H1 (cell line): ENCODE data around the gene ZNF575.

Source experiments
- ASH2L ChIP-seq: fragments of 200-600, 300-600 bp; sonication (generic); IDR thresholded peaks from one replicate; pipeline ENCODE4 v1.7.1; 2017; ENCODE audit warnings: low read length
- EZH2 ChIP-seq: fragments of 200-600 bp; sonication (generic); IDR thresholded peaks from 2 replicates; pipeline ENCODE4 v1.7.1; 2012; ENCODE audit warnings: low read depth, mild to moderate bottlenecking, moderate library complexity, low read length, inconsistent platforms; ENCODE audit not compliant: severe bottlenecking
- GABPA ChIP-seq: IDR thresholded peaks from 2 replicates; pipeline ENCODE4 v1.6.1; 2011; ENCODE audit warnings: mild to moderate bottlenecking, low read length, moderate library complexity, borderline replicate concordance; ENCODE audit not compliant: insufficient read depth
- SP4 ChIP-seq: IDR thresholded peaks from 2 replicates; pipeline ENCODE4 v1.6.1; 2012; ENCODE audit warnings: low read length, inconsistent platforms
- TF ChIP-seq, protein P1 (sequence below), 3 experiments: IDR thresholded peaks; 1 replicate in 2 of 3; 2 replicates in 1 of 3; pipeline versions ENCODE4 v1.5.1 to v1.6.1; 2011; ENCODE audit warnings: low read length in 3 of 3, mild to moderate bottlenecking in 3 of 3, inconsistent platforms in 2 of 3, low read depth in 1 of 3, moderate library complexity in 1 of 3; ENCODE audit not compliant: insufficient read depth in 1 of 3; ENCODE audit errors: control extremely low read depth in 1 of 3

DNA sequence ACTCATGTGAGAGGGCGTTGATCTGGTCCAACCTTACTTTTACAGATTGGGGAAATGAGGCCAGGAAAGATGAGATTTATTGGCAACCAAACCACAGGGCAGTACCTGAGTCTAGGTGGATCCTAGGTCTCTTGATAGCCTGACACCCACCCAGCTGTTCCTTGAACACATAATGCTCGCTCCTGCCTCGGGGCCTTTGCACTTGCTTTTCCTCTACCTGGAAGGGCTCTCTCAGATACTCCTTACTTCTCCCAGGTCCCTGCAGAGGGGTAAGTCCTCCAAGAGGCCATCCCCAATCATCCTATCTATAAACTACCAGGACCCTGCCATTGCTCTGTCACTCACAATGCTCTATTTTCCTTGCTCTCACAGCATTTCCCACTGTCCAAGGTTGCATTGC is 7.4 kb downstream of the ZNF575 start:
- TF ChIP-seq SP4, result no peak
- TF ChIP-seq EZH2, result no peak
- no peak for TF ChIP-seq GABPA
- TF ChIP-seq, protein P1, sequence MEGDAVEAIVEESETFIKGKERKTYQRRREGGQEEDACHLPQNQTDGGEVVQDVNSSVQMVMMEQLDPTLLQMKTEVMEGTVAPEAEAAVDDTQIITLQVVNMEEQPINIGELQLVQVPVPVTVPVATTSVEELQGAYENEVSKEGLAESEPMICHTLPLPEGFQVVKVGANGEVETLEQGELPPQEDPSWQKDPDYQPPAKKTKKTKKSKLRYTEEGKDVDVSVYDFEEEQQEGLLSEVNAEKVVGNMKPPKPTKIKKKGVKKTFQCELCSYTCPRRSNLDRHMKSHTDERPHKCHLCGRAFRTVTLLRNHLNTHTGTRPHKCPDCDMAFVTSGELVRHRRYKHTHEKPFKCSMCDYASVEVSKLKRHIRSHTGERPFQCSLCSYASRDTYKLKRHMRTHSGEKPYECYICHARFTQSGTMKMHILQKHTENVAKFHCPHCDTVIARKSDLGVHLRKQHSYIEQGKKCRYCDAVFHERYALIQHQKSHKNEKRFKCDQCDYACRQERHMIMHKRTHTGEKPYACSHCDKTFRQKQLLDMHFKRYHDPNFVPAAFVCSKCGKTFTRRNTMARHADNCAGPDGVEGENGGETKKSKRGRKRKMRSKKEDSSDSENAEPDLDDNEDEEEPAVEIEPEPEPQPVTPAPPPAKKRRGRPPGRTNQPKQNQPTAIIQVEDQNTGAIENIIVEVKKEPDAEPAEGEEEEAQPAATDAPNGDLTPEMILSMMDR (IDR thresholded peaks at IDR 0.05; ENCODE audit: control extremely low read depth in 1 of 3, insufficient read depth in 1 of 3, low read depth in 1 of 3, low read length in 3 of 3), result no peak
- TF ChIP-seq ASH2L, result no peak
